ENCODE measurements around the gene GRAP. TPM values are rescaled to one million over a fixed set of nuclear protein-coding genes. Genes with fewer than 3 reads are reported as not detected.
"Not testable (repeated sequence)": the region's sequence is repeated elsewhere in the genome, so short reads cannot be mapped to it uniquely, and the experiment has no call there.

GRAP gene
- total RNA-seq, 2 donors from 2014 or later = 0.27 to 11.1 TPM

DNA sequence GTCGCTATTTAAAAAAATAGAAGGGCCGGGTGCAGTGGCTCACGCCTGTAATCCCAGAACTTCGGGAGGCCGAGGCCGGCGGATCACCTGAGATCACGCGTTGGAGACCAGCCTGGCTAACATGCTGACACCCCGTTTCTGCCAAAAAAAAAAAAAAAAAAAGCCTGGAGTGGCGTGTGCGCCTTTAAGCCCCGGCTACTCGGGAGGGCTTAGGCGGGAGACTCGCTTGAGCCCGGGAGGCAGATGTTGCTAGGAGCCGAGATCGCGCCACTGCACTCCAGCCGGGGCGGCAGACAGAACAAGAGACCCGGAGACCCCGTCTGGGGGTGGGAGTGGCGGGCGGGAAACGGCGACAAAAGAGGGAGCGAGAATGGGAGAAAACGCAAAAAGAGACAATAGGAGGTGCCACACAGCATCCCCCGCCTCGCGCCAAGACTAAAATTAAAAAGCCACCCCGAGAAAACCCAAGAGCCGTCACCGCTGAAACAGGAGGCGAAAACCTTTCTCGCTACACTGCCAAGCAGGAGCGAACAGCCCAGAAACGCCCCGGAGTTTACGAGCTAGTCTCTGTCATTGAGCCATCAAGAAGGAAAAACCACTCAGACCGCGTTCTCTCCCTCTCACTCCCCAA lies 16.7 kb upstream of the GRAP start:
- intact Hi-C loops (cut with DNase I); H3K36me3 ChIP-seq; H3K9me3 ChIP-seq; H3K4me1 ChIP-seq (replicated peaks); H3K4me3 ChIP-seq; H3K27me3 ChIP-seq (replicated peaks; ENCODE audit: insufficient read depth): not testable (repeated sequence)
- TF ChIP-seq POLR2A (IDR thresholded peaks at IDR 0.05) = peak; percentile 24
- under 1% methylated on average over 39 of the region's 44 CpGs for WGBS
- H3K27ac ChIP-seq = peak overlapping the region; percentile 30 to 88
- DNase-seq (ENCODE audit: low spot score) = peak; percentile 74

DNA sequence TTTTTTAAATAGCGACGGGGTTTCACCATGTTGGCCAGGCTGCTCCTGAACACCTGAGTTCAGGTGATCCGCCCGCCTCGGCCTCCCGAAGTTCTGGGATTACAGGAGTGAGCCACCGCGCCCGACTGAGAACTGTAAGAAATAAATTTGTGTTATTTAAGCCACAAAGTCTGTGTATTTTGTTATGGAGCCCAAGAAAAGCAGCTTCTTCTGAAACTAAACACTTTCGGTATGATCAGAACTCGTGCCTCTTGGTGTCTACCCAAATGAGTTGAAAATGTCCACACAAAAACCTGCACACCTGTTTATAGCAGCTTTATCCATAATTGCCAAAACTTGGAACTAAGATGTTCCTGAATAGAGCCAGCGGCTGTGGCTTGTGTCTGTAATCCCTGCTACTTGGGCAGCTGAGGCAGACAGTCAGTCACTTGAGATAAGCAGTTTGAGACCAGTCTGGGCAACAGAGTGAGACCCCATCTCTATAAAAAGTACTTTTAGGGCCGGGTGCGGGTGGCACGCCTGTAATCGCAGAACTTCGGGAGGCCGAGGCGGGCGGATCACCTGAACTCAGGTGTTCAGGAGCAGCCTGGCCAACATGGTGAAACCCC lies 16.1 kb upstream of the GRAP start:
- H3K4me1 ChIP-seq (replicated peaks); H3K36me3 ChIP-seq; H3K4me3 ChIP-seq; H3K27ac ChIP-seq; DNase-seq (ENCODE audit: low spot score); intact Hi-C loops (cut with DNase I); H3K27me3 ChIP-seq (replicated peaks; ENCODE audit: insufficient read depth); H3K9me3 ChIP-seq: not testable (repeated sequence)
- no CpG with 5 or more reads among the region's 20 CpGs for WGBS

DNA sequence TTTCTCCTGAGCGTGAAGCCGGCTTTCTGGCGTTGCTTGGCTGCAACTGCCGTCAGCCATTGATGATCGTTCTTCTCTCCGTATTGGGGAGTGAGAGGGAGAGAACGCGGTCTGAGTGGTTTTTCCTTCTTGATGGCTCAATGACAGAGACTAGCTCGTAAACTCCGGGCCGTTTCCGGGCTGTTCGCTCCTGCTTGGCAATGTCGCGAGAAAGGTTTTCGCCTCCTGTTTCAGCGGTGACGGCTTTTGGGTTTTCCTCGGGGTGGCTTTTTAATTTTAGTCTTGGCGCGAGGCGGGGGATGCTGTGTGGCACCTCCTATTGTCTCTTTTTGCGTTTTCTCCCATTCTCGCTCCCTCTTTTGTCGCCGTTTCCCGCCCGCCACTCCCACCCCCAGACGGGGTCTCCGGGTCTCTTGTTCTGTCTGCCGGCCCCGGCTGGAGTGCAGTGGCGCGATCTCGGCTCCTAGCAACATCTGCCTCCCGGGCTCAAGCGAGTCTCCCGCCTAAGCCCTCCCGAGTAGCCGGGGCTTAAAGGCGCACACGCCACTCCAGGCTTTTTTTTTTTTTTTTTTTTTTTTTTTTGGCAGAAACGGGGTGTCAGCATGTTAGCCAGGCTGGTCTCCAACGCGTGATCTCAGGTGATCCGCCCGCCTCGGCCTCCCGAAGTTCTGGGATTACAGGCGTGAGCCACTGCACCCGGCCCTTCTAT lies 15.4 kb upstream of the GRAP start:
- WGBS = 0% methylated on average over 3 of the region's 51 CpGs
- peak overlapping the region in 1 of 2 donors; percentile 66 for H3K27ac ChIP-seq
- DNase-seq (ENCODE audit: low spot score); H3K27me3 ChIP-seq (replicated peaks; ENCODE audit: insufficient read depth); H3K9me3 ChIP-seq; intact Hi-C loops (cut with DNase I); H3K36me3 ChIP-seq; H3K4me3 ChIP-seq; H3K4me1 ChIP-seq (replicated peaks): not testable (repeated sequence)

DNA sequence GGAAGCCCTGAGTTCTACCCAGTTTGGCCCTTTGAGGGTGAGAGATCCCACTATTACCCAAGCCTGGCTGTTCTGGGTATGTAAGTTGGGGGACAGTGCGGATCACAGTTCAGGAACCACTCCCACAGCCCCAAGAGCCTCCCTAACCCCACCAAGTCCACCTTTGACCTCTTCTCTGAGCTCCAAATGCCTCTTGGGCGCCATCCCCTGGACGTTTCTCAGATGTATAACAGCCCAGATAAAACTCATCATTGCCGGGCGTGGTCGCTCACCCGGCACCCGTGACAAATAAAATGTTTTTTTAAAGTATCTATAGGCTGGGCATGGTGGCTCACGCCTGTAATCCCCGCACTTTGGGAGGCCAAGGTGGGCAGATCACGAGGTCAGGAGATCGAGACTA lies 8.7 kb upstream of the GRAP start:
- intact Hi-C loops (cut with DNase I); H3K27me3 ChIP-seq (replicated peaks; ENCODE audit: insufficient read depth); H3K36me3 ChIP-seq; H3K27ac ChIP-seq; H3K9me3 ChIP-seq; DNase-seq (ENCODE audit: low spot score); H3K4me1 ChIP-seq (replicated peaks); H3K4me3 ChIP-seq: not testable (repeated sequence)
- no CpG with 5 or more reads among the region's 12 CpGs for WGBS

DNA sequence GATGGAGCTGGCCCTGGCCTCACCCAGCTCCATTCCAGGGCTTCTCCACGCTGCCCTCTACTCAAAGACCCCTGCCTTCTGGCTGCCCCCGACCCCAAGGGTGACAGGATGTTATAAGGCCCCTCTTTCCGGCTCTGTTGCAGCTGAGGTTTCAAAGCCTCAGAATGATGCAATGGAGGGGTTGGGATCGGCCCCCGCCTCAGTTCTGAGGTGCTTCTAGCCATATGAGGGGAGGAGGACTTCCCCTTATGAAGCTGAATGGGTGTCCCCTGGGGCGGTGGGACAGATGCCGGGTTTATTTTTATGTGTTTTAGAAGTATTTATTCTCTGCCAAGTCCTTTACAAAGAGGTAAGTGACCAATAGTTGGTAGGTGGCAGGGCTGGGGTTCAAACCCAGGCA lies 2.1 kb upstream of the GRAP start:
- WGBS = no CpG with 5 or more reads among the region's 7 CpGs

DNA sequence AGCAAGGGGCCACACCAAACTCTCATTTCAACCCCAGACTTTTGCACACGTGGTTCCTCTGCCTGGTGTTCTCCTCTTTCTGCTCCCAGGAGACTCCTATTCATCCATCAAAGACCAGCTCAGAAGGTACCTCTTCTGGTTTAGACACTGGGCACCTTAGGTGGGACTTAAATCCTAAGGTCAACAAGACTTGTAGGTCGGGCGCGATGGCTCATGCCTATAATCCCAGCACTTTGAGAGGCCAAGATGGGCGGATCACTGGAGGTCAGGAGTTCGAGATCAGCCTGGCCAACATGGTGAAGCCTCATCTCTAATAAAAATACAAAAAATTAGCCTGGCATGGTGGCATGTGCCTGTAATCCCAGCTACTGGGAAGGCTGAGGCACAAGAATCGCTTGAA lies 753 bp upstream of the GRAP start:
- H3K9me3 ChIP-seq; intact Hi-C loops (cut with DNase I); H3K4me3 ChIP-seq; H3K27ac ChIP-seq; H3K27me3 ChIP-seq (replicated peaks; ENCODE audit: insufficient read depth); H3K4me1 ChIP-seq (replicated peaks); H3K36me3 ChIP-seq; DNase-seq (ENCODE audit: low spot score): not testable (repeated sequence)
- no CpG with 5 or more reads among the region's 7 CpGs for WGBS

More for the DNA sequence above, 2.1 kb upstream of the GRAP start:
- H3K4me3 ChIP-seq; H3K9me3 ChIP-seq; H3K4me1 ChIP-seq (replicated peaks); DNase-seq (ENCODE audit: low spot score); intact Hi-C loops (cut with DNase I); H3K27ac ChIP-seq; H3K27me3 ChIP-seq (replicated peaks; ENCODE audit: insufficient read depth); H3K36me3 ChIP-seq: not testable (repeated sequence)

DNA sequence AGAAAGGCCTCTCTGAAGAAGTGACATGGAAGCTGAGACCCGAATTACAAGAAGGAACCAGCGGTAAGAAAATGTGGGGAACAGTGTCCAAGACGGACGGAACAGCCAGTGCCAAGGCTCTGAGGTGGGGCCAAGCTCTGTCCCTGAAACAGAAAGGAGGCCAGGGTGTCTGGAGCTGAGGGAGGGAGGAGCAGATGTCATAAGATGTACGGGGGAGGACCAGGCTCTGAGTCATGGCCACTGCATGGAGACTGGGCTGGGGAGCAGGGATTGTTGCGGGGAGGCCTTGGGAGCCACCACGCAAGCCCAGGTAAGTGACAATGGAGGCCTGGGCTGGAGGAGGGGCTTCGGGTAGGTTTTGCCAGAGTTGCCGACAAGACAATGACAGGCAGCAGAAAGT lies 2.1 kb downstream of the GRAP start:
- DNase-seq (ENCODE audit: low spot score); H3K27ac ChIP-seq; H3K4me1 ChIP-seq (replicated peaks); intact Hi-C loops (cut with DNase I); H3K4me3 ChIP-seq; H3K9me3 ChIP-seq; H3K36me3 ChIP-seq; H3K27me3 ChIP-seq (replicated peaks; ENCODE audit: insufficient read depth): not testable (repeated sequence)
- no CpG with 5 or more reads among the region's 9 CpGs for WGBS

DNA sequence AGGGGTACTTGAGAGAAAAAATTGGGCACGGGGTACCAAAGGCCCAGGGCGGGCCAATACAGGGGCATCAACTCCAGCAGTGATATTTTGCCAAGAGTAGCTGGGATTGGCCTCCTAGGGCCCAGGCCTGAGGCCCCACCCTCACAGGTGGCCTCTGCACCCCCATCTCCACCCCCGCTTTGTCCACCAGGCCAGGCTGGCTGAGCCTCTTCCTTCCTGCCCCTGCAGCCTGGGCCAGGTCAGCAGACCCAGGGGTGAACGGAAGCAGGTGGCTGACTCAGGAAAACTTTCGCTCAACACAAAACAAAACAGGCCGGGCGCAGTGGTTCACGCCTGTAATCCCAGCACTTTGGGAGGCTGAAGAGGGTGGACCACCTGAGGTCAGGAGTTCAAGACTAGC lies 3.7 kb downstream of the GRAP start:
- intact Hi-C loops (cut with DNase I) = not testable (repeated sequence)
- WGBS = no CpG with 5 or more reads among the region's 8 CpGs

DNA sequence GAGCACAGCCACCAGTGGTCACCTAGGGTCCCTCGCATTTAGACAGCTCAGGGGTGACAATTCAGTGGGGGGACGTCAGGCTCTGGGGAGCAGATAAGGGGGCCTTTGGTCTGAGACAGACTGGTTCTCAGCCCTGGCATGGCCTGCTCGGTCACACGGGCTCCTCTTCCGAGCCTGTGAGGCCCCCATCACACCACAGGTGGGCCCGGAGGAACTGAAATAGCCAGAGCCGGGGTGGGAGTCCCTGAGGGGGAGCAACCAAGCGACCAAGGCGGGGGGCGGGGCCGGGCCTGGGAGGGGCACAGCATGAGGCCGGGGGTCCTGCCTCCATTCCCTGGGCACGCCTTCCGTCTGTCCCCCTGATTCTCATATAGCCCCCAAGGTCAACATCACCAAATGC lies 4.4 kb downstream of the GRAP start:
- H3K27me3 ChIP-seq (replicated peaks; ENCODE audit: insufficient read depth); H3K9me3 ChIP-seq; H3K27ac ChIP-seq; H3K36me3 ChIP-seq; H3K4me1 ChIP-seq (replicated peaks); DNase-seq (ENCODE audit: low spot score); intact Hi-C loops (cut with DNase I); H3K4me3 ChIP-seq: not testable (repeated sequence)
- no CpG with 5 or more reads among the region's 14 CpGs for WGBS

More for the DNA sequence above, 3.7 kb downstream of the GRAP start:
- not testable (repeated sequence) for H3K36me3 ChIP-seq; H3K27ac ChIP-seq; DNase-seq (ENCODE audit: low spot score); H3K4me1 ChIP-seq (replicated peaks); H3K9me3 ChIP-seq; H3K27me3 ChIP-seq (replicated peaks; ENCODE audit: insufficient read depth); H3K4me3 ChIP-seq

DNA sequence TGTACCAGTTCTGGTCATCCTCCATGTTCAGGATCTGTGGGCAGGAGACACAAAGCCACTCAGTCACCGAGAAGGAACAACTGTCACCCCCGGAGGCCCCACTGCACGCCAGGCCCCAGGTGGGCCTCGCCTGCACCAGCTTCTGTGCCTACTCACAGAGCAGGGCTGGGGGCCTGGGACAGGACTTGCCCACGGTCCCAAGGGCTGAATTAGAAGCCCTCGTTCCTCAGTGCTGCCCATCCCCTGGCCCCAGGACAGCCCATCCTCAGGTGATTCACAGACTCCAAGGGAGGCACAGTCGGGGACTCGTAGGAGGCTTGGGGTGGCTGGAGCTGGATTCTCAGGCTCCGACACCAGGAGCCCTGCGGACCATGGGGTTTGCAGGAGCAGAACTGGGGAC lies 4.9 kb downstream of the GRAP start:
- H3K4me1 ChIP-seq (replicated peaks); intact Hi-C loops (cut with DNase I); H3K4me3 ChIP-seq; H3K27ac ChIP-seq; H3K9me3 ChIP-seq; DNase-seq (ENCODE audit: low spot score); H3K27me3 ChIP-seq (replicated peaks; ENCODE audit: insufficient read depth); H3K36me3 ChIP-seq: not testable (repeated sequence)
- WGBS = no CpG with 5 or more reads among the region's 10 CpGs

DNA sequence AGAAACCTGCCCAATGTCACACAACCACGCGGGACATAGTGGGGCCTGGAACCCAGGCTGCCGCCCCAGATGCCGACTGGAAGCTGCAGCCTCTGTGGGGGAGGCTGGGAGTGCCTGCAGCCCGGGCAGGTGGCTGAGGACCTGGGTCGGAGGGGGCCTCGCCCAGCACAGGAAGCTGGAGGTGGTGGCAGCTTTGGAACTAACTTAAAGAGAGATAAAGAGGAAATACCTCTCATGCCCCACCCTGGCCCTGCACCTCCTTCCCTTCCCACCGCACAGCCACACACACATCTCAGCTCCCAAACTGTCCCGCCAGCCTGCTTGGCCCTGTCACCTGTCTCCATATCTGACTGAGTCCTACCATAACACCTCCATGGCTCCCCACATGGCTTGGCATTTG lies 6.4 kb downstream of the GRAP start:
- H3K4me1 ChIP-seq (replicated peaks); H3K27me3 ChIP-seq (replicated peaks; ENCODE audit: insufficient read depth); DNase-seq (ENCODE audit: low spot score); H3K27ac ChIP-seq; H3K9me3 ChIP-seq; intact Hi-C loops (cut with DNase I); H3K4me3 ChIP-seq; H3K36me3 ChIP-seq: not testable (repeated sequence)
- no CpG with 5 or more reads among the region's 9 CpGs for WGBS

DNA sequence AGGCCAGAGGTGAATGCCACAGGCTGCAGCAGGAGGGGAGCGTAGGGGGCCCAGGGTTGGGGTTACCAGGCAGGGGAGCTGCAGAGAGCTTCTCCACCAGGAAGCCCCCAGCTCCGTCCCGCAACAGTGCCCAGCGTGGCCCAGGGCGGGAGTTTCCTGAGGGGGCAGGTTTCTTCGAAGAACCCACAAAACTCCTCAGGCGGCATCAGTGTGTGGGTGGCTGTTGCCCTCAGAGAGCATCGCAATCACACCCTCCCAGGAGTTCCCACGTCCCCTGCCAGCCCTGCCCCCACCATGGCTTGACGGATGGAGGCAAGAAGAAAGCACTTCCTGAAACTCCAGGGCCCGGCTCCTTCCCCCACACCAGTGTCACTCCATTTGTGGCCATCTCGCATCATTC lies 8.0 kb downstream of the GRAP start:
- H3K4me1 ChIP-seq (replicated peaks); H3K27me3 ChIP-seq (replicated peaks; ENCODE audit: insufficient read depth); H3K9me3 ChIP-seq; H3K4me3 ChIP-seq; H3K27ac ChIP-seq; intact Hi-C loops (cut with DNase I); DNase-seq (ENCODE audit: low spot score); H3K36me3 ChIP-seq: not testable (repeated sequence)
- no CpG with 5 or more reads among the region's 12 CpGs for WGBS

Data from prostate gland (tissue), 2 donors.